ENCODE results near the gene GABRA4. TPM values are rescaled to one million over a fixed set of nuclear protein-coding genes. Genes with fewer than 3 reads are reported as not detected.

GABRA4 gene
- total RNA-seq, 1 experiment from 2014 or later: not detected

DNA sequence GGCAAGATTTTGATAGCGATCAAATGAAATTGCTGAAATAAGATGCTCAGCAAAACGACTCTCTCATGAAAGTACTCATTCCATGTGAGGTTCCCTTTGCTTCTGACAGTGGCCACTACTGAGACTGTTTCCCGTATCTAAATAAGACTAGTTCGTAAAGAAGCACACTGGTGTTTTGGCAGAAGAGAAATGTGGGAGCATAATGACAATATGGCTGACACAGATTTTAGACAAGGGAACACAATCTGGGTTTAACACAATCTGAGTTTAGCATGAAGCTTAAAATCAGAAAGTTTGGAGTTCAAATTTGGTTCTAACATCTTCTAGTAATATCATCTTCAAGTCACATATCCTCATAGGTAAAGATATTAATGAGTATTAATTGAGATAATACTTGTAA lies 13.7 kb downstream of the GABRA4 start:
- no peak for DNase-seq (ENCODE audit: low read depth)

GRCh38 chr4:46979283-46979682 lies 14.1 kb downstream of the GABRA4 start:
- no peak for DNase-seq (ENCODE audit: low read depth)

DNA sequence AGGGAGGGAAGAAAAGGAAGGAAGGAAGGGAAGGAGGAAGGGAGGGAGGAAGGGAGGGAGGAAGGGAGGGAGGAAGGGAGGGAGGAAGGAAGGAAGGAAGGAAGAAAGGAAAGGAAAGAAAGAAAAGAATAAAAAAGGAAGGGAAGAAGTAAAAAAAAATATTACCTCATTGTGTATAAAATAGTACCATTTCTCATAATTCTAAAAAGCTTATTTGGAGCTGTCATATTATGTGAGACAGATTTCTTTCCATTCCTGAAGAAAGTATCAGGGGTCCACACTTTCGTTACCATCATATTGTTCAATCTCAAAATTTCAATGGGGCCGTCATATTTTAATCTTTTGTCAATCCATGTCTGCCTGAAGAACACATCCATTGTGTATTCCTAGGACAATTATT lies 16.1 kb downstream of the GABRA4 start:
- DNase-seq (ENCODE audit: low read depth): no peak

DNA sequence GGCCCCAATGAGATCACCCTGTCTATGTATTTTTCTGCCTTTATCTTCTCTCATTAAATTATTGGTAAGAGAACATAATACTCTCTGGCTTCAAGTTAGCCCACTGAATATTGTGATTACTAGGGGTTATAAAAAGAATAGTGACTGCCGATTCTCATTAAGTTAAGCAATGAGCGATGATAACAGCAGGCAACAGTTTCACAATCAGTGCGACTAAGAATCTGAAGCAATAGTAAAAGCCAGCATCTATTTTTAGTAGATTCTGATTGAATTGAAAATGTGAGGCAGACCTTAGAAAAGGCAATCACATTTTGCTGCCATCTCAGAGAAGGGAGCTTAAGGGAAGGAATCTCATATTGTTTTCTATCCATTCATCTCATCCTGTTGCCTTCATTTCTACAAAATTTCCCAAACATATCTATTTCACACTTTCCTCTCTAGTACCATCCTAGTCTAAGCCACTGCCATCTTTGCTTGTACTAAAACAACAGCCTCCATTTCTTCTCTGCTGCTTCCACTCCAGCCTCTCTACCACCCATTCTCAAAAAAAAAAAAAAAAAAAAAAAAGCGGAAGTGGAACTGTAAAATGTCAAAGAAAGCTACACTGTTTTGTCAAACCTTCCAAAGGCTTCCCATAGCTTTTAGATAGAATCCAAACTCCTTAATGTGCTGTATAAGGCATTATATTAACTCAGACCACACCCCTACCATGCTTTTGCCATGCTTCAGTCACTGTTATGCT lies 17.4 kb downstream of the GABRA4 start:
- DNase-seq (ENCODE audit: low read depth): no peak

GRCh38 chr4:46974891-46975543 lies 18.4 kb downstream of the GABRA4 start:
- DNase-seq (ENCODE audit: low read depth): no peak

GRCh38 chr4:46968847-46969246 lies 24.5 kb downstream of the GABRA4 start:
- DNase-seq (ENCODE audit: low read depth): no peak

DNA sequence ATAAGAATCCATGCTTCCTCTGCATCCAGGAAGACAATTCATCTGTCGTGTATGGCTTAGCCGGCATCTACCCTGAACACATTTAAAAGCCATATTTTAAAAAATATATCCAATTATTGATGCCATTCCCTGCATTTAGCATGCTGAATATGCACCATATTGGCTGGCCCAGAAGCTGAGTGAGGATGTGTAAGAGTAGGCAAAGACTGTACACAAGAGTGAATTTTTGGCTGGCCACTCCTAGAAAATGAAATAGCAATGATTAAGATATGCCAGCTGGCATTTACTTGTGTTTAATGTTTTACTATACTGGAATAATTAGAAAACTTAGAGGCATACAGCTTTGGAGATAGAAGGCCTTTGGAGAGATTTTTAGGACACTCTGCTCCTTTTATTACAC lies 25.8 kb downstream of the GABRA4 start:
- DNase-seq (ENCODE audit: low read depth): no peak

- DNase-seq (ENCODE audit: low read depth): no peak
Observed at GRCh38 chr4:46958742-46959488, 34.5 kb downstream of the GABRA4 start.

DNA sequence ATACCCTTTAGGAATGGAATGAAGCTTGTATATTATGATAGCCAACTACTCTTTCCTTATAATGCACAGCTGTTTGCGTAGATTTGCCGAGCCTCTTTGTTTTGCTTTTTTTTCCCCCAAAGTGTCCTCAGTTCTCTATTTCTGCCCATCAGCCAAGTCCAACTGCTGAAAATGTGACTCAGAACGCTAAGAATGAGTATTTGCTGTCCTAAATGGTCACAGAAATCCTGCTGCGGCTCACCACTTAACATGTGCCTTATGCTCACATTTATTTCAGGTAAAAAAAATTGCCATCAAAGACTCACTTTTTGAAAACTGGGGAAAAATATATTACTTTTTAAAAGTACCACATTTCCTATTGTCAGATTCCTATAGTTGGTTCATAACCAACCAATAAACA lies 36.9 kb downstream of the GABRA4 start:
- no peak for DNase-seq (ENCODE audit: low read depth)

- no peak for DNase-seq (ENCODE audit: low read depth)
Observed at GRCh38 chr4:46955601-46956000, 37.8 kb downstream of the GABRA4 start.

- DNase-seq (ENCODE audit: low read depth): no peak
Observed at GRCh38 chr4:46954643-46955042, 38.7 kb downstream of the GABRA4 start.

DNA sequence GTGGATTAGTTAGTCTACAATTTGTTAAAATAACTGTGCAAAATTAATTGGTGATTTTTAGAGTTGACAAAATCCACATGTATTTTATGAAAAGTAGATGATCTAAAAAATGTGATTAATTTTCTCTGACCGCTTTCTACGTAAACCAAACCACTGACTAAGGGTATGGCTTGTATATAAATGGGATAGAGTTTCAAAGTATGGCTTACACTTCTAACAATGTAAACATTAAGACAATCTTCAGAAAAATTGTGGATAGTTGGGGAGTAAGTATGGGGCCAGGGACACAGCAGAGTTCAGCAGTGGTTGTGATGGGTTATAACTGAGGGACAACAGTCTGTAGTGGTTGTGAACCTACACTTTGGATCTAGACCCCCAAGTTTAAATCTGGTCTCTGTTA lies 39.8 kb downstream of the GABRA4 start:
- DNase-seq (ENCODE audit: low read depth): no peak

DNA sequence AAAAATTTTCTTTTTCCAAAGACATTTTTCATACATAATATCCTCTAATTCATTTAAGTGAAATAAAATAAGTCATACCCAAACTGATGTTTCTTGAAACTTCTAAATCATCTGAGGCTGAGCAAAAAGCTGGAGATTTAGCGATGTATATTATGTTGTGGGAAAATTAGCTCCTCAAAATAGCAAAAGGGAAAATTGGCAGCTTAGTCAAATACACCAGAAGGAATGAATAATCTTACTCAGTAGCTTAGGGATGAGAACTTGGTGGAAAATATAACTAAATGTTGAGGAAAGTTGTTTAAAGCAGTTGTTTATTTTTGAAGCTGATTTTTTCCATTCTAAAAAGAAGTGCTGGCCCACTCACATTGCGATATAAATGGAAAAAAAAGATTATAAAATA lies 40.9 kb downstream of the GABRA4 start:
- DNase-seq (ENCODE audit: low read depth): no peak

- no peak for DNase-seq (ENCODE audit: low read depth)
Observed at GRCh38 chr4:46950826-46951225, 42.6 kb downstream of the GABRA4 start.

DNA sequence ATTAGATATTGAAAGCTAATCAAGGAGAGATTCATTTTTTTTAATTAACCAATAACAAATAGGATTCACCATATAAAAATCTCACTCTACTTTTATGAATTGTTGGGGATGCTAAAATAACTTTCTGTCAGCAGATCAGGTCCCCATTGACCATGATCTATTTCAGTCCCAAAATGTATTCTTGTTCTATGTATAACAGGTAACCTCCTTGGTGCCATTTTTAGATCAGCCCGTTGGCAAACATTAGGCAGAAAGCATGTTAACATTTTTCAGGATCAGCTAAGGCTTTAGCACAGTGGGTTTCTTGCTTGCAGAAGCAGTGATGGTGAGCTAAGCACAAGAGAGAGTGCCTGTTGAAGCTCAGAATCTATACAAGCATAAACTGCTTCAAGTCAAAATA lies 43.6 kb downstream of the GABRA4 start:
- no peak for DNase-seq (ENCODE audit: low read depth)

DNA sequence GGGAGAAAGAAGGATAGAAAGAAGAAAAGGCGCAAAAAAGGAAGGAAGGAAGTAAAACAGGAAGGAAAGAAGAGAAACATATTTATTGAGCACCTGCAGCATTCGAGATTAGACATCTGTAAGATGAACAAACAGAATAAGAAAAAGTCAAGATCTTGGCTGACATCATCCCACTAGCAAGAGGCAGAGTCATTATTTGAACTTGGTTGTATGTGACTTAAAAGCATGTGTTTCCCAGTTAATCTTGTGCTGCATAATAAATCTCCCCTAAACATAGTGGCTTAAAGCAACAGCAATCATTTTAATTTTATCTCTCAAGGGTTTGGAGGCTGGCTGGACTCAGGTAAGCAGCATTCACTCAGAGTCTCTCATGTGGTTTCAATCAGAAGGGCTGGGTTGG lies 45.8 kb downstream of the GABRA4 start:
- DNase-seq (ENCODE audit: low read depth): no peak

GRCh38 chr4:46946919-46947536 lies 46.4 kb downstream of the GABRA4 start:
- DNase-seq (ENCODE audit: low read depth): peak; percentile 19

GRCh38 chr4:46945062-46945461 lies 48.3 kb downstream of the GABRA4 start:
- no peak for DNase-seq (ENCODE audit: low read depth)

DNA sequence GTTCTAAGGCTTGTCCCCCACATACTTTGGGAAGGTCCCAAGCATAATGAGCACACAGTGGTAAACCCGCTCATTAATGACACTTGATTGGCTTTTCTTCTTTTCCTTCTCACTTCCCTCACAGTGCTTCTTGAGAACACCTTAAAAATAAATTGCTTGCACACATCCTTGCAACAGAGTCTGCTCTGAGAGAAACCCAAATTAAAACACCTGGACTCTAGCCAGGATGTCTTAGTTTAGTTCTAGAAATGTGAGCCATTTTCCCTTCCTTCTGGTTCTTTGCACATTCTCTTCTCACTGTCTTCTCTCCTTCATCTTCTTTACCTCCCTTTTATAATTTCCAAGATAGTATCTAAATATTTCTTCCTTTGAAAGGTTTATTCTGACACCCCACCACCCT lies 49.0 kb downstream of the GABRA4 start:
- no peak for DNase-seq (ENCODE audit: low read depth)

GRCh38 chr4:46937493-46937892 lies 55.9 kb downstream of the GABRA4 start:
- no peak for DNase-seq (ENCODE audit: low read depth)

DNA sequence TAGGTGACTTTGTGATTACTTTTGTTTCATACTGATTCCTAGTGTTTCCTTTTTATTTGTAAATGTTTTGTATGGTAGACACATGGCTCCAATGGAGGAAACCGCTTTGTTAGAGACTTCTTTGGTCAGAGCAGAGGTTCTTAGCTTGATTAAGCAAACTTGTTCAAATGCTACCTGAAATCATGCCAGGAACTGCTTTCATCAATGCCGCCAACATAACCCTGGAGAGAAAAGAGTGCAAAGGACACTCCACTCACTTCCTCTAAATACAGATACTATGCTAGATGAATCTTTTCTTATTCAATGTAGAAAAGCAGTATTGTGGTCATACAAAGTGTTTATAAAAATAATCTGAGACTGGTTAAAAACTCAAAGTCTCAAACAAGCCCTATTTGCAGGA lies 58.7 kb downstream of the GABRA4 start:
- DNase-seq (ENCODE audit: low read depth): no peak

DNA sequence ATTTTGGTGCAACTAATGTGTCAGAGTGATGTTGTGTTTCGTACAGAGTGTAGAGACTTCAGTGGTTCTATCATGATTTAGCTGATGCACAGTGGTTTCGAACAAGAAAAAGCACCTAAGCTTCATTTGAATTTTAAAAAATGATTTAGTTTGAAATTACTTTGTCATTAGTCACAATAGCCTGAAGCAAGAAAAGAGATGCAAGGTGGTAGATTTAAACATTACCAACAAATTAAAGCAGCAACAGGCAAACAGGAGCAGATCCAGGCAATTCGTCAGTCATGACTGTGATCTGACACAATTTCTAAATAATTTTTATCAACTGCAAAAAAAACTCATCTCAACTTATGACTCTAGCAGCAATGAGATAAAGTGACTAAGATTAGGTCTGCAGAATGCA lies 59.7 kb downstream of the GABRA4 start:
- DNase-seq (ENCODE audit: low read depth): no peak

GRCh38 chr4:46931981-46932380 lies 61.4 kb downstream of the GABRA4 start:
- peak; percentile 62 for DNase-seq (ENCODE audit: low read depth)

Measured in Daoy (cell line).